K562 (cell line): ENCODE data around the gene MFNG.

Source experiments
- GATA2 ChIP-seq: sonication (generic); formaldehyde crosslinking; IDR thresholded peaks from 2 replicates; pipeline ENCODE4 v1.4.0; 2020; ENCODE audit warnings: mild to moderate bottlenecking, missing genetic modification reagents
- ZNF263 ChIP-seq: sonication (generic); formaldehyde crosslinking; IDR thresholded peaks from 2 replicates; pipeline ENCODE4 v1.8.0; 2022; ENCODE audit warnings: mild to moderate bottlenecking, missing genetic modification reagents, borderline replicate concordance
- TF ChIP-seq, protein P1 (sequence below): sonication (generic); formaldehyde crosslinking; IDR thresholded peaks from 2 replicates; pipeline ENCODE4 v1.8.0; 2022; ENCODE audit warnings: mild to moderate bottlenecking, low read depth, missing genetic modification reagents

DNA sequence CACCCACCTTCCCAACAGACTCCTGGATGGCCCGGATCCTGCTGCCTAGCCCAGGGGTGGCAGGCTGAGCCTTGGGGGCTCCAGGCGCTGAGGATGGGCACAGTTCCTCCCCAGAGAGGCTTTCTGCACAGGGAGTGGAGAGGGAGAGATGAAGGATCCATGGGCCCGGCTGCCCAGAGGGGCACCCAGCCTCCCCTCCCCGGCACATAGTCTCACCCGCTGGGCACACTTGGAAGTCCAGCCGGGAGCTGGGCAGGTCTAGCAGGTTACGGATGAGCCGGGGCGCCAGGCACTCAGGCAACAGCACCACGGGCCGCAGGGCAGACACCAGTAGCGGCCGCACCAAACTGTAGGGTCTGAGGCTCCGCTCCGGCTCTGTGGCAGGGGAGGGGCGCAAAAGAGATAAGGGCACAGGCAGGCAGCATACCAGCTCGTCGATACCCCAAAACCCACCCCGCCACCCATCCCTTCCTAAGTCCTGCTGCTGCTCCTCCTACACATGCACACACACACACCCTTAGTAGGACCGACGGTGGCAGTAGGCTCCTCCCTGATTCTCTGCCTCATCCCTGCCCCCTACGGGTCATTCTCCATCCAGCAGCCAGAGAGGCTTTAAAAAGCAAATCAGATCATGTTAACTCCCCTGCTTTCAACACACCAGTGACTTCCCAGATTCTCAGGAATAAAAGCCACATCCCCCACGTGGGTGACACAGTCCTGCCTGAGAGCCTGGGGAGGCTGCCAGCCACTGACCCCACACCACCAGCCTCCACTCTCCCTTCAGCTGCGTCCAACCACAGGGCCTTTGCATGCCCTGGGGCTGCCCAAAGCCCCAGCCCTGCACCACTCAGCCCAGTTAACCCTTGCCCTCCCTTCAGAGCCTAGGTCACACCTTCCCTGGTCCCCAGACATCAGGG is 6.5 kb upstream of the MFNG start:
- no peak for TF ChIP-seq ZNF263 (CRISPR knock-in tag)
- TF ChIP-seq, protein P1, sequence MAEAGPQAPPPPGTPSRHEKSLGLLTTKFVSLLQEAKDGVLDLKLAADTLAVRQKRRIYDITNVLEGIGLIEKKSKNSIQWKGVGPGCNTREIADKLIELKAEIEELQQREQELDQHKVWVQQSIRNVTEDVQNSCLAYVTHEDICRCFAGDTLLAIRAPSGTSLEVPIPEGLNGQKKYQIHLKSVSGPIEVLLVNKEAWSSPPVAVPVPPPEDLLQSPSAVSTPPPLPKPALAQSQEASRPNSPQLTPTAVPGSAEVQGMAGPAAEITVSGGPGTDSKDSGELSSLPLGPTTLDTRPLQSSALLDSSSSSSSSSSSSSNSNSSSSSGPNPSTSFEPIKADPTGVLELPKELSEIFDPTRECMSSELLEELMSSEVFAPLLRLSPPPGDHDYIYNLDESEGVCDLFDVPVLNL (CRISPR knock-in tag), result no peak
- no peak for TF ChIP-seq GATA2
